ENCODE measurements around the gene CDC73. TPM values are rescaled to one million over a fixed set of nuclear protein-coding genes. Genes with fewer than 3 reads are reported as not detected.

The CDC73 gene
- total and polyA plus RNA-seq, 2 experiments from 2014 or later, result 25.6 to 45.8 TPM

GRCh38 chr1:193211539-193211938 lies 89.7 kb downstream of the CDC73 start:
- H3K4me3 ChIP-seq, result no peak overlapping the region
- H3K27me3 ChIP-seq, result no peaks in the 10 kb centered on the region
- no peak for TF ChIP-seq CTCF (IDR thresholded peaks at IDR 0.05; ENCODE audit: low read depth, low read length)
- H3K27ac ChIP-seq, result peak overlapping the region; percentile 3
- H3K9me3 ChIP-seq (ENCODE audit: low read depth), result no peaks in the 10 kb centered on the region
- peaks cover 4% of the 10 kb centered on the region for H3K36me3 ChIP-seq
- peaks cover 5% of the 10 kb centered on the region for H3K4me1 ChIP-seq (ENCODE audit: low read depth)
- peak; percentile 30 to 57 for DNase-seq (ENCODE audit: low read depth in 1 of 2, low spot score in 1 of 2)

- no peak for TF ChIP-seq CTCF (IDR thresholded peaks at IDR 0.05; ENCODE audit: low read depth, low read length)
- H3K4me3 ChIP-seq, result no peak overlapping the region
- H3K9me3 ChIP-seq (ENCODE audit: low read depth), result no peaks in the 10 kb centered on the region
- H3K27me3 ChIP-seq, result no peaks in the 10 kb centered on the region
- peaks cover 4% of the 10 kb centered on the region for H3K36me3 ChIP-seq
- peaks cover 5% of the 10 kb centered on the region for H3K4me1 ChIP-seq (ENCODE audit: low read depth)
- no peak overlapping the region for H3K27ac ChIP-seq
- no peak for DNase-seq (ENCODE audit: low read depth in 1 of 2, low spot score in 1 of 2)
These were observed 90.8 kb downstream of the CDC73 start for GRCh38 chr1:193212637-193213036.

- H3K4me3 ChIP-seq, result no peak overlapping the region
- H3K27ac ChIP-seq, result no peak overlapping the region
- H3K36me3 ChIP-seq, result peaks cover 4% of the 10 kb centered on the region
- no peak for TF ChIP-seq CTCF (IDR thresholded peaks at IDR 0.05; ENCODE audit: low read depth, low read length)
- peaks cover 5% of the 10 kb centered on the region for H3K4me1 ChIP-seq (ENCODE audit: low read depth)
- no peak for DNase-seq (ENCODE audit: low read depth in 1 of 2, low spot score in 1 of 2)
- H3K9me3 ChIP-seq (ENCODE audit: low read depth), result no peaks in the 10 kb centered on the region
- no peaks in the 10 kb centered on the region for H3K27me3 ChIP-seq
These were observed 92.2 kb downstream of the CDC73 start for GRCh38 chr1:193213998-193214397.

DNA sequence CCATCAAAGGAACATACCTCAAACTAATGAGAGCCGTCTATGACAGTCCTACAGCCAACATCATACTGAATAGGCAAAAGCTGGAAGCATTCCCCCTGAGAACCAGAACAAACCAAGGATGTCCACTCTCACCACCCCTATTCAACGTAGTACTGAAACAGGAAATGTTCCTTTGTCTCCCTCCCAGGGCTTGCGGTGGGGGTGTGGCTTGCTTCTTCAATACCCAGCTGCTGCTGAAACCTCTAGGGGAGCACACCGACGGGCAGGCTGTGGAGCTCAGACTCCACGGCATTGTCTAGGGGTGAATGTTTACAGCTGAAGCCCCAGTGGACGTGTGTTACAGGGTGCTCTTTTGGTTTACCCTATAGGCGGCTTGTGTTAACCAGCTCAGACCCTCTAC lies 95.1 kb downstream of the CDC73 start:
- no peak overlapping the region for H3K27ac ChIP-seq
- TF ChIP-seq CTCF (IDR thresholded peaks at IDR 0.05; ENCODE audit: low read depth, low read length), result no peak
- no peaks in the 10 kb centered on the region for H3K27me3 ChIP-seq
- no peaks in the 10 kb centered on the region for H3K9me3 ChIP-seq (ENCODE audit: low read depth)
- peaks cover 4% of the 10 kb centered on the region for H3K36me3 ChIP-seq
- peaks cover under 1% of the 10 kb centered on the region for H3K4me1 ChIP-seq (ENCODE audit: low read depth)
- H3K4me3 ChIP-seq, result no peak overlapping the region
- no peak for DNase-seq (ENCODE audit: low read depth in 1 of 2, low spot score in 1 of 2)

DNA sequence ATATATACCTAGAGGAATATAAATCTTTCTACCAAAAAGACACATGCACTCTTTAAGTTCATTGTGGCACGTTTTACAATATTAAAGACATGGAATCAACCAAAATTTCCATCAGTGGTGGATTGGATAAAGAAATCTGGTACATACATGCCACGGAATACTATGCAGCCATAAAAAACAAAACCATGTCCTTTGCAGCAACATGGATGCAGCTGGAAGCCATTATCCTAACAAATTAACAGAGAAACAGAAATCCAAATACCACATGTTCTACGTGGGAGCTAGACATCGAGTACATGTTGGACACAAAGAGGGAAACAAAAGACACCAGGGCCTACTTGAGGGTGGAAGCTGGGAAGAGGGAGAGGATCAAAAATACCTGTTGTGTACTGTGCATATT lies 97.6 kb downstream of the CDC73 start:
- Histone ChIP-seq H3K4me1 (ENCODE audit: low read depth) (no peaks in the 10 kb centered on the region), H3K27me3 (no peaks in the 10 kb centered on the region), H3K9me3 (ENCODE audit: low read depth) (no peaks in the 10 kb centered on the region), H3K36me3 (peaks cover 4% of the 10 kb centered on the region), H3K27ac (no peak overlapping the region), H3K4me3 (no peak overlapping the region)
- no peak for TF ChIP-seq CTCF (IDR thresholded peaks at IDR 0.05; ENCODE audit: low read depth, low read length)
- DNase-seq (ENCODE audit: low read depth in 1 of 2, low spot score in 1 of 2), result no peak

- no peaks in the 10 kb centered on the region for H3K9me3 ChIP-seq (ENCODE audit: low read depth)
- DNase-seq (ENCODE audit: low read depth in 1 of 2, low spot score in 1 of 2), result peak in 1 of 2 donors; percentile 22
- H3K27ac ChIP-seq, result no peak overlapping the region
- no peaks in the 10 kb centered on the region for H3K36me3 ChIP-seq
- no peaks in the 10 kb centered on the region for H3K4me1 ChIP-seq (ENCODE audit: low read depth)
- H3K4me3 ChIP-seq, result no peak overlapping the region
- no peak for TF ChIP-seq CTCF (IDR thresholded peaks at IDR 0.05; ENCODE audit: low read depth, low read length)
- no peaks in the 10 kb centered on the region for H3K27me3 ChIP-seq
These were observed 99.8 kb downstream of the CDC73 start for GRCh38 chr1:193221651-193222050.

All from cardiac muscle cell (in vitro differentiated cells and primary cell).